Ishikawa (cell line): ENCODE measurements around the gene BRMS1L.

Source experiments
- CEBPB ChIP-seq: IDR thresholded peaks from 2 replicates; pipeline ENCODE4 v1.6.1; 2012
- CREB1 ChIP-seq: IDR thresholded peaks from 2 replicates; pipeline ENCODE4 v1.6.1; 2012; ENCODE audit warnings: low read depth
- EGR1 ChIP-seq: IDR thresholded peaks from 2 replicates; pipeline ENCODE4 v1.6.1; 2012
- EP300 ChIP-seq: IDR thresholded peaks from 2 replicates; pipeline ENCODE4 v1.6.1; 2012; ENCODE audit warnings: borderline replicate concordance
- FOXM1 ChIP-seq: IDR thresholded peaks from 2 replicates; pipeline ENCODE4 v1.6.1; 2012; ENCODE audit warnings: low read depth, borderline replicate concordance
- MAX ChIP-seq: IDR thresholded peaks from 2 replicates; pipeline ENCODE4 v1.6.1; 2012
- NFIC ChIP-seq: IDR thresholded peaks from 2 replicates; pipeline ENCODE4 v1.6.1; 2012
- RAD21 ChIP-seq: IDR thresholded peaks from 2 replicates; pipeline ENCODE4 v1.6.1; 2012; ENCODE audit warnings: low read depth
- REST ChIP-seq: IDR thresholded peaks from 2 replicates; pipeline ENCODE4 v1.6.1; 2012; ENCODE audit warnings: low read depth, mild to moderate bottlenecking
- TAF1 ChIP-seq: IDR thresholded peaks from 2 replicates; pipeline ENCODE4 v1.6.1; 2012; ENCODE audit warnings: low read depth, mild to moderate bottlenecking
- TCF12 ChIP-seq: IDR thresholded peaks from 2 replicates; pipeline ENCODE4 v1.6.1; 2012; ENCODE audit warnings: low read depth
- TEAD4 ChIP-seq: IDR thresholded peaks from 2 replicates; pipeline ENCODE4 v1.6.1; 2012
- USF1 ChIP-seq: IDR thresholded peaks from 2 replicates; pipeline ENCODE4 v1.6.1; 2012
- YY1 ChIP-seq: IDR thresholded peaks from 2 replicates; pipeline ENCODE4 v1.6.1; 2012; ENCODE audit warnings: low read depth
- ZBTB7A ChIP-seq: IDR thresholded peaks from 2 replicates; pipeline ENCODE4 v1.6.1; 2012; ENCODE audit warnings: low read depth

Gene BRMS1L

GRCh38 chr14:35867280-35867629 is 41.1 kb downstream of the BRMS1L start:
- TF ChIP-seq CEBPB (no peak), EP300 (no peak), TEAD4 (no peak), FOXM1 (no peak), NFIC (no peak), RAD21 (no peak), USF1 (no peak), ZBTB7A (no peak), YY1 (no peak), TCF12 (no peak), EGR1 (no peak), TAF1 (no peak), REST (no peak), CREB1 (no peak), MAX (no peak)

- no peak for TF ChIP-seq TAF1
- TF ChIP-seq TEAD4 = no peak
These were observed 49.2 kb downstream of the BRMS1L start for GRCh38 chr14:35875296-35875695.

GRCh38 chr14:35877276-35877675 is 51.1 kb downstream of the BRMS1L start:
- no peak for TF ChIP-seq EP300
- TF ChIP-seq EGR1 = no peak

GRCh38 chr14:35878272-35879150 is 52.4 kb downstream of the BRMS1L start:
- TF ChIP-seq EGR1 = no peak
- no peak for TF ChIP-seq RAD21
- no peak for TF ChIP-seq REST
- no peak for TF ChIP-seq TEAD4
- no peak; the same call in 1 of the 2 replicates for TF ChIP-seq NFIC
- no peak for TF ChIP-seq FOXM1

GRCh38 chr14:35879151-35879648 is 53.1 kb downstream of the BRMS1L start:
- TF ChIP-seq TAF1 (no peak), ZBTB7A (no peak), MAX (no peak), CEBPB (no peak), FOXM1 (no peak)

- TF ChIP-seq EP300 (no peak), TCF12 (no peak), RAD21 (peak; percentile 59), EGR1 (no peak), TEAD4 (no peak), NFIC (no peak), TAF1 (no peak), REST (no peak)
These were observed 53.6 kb downstream of the BRMS1L start for GRCh38 chr14:35879654-35880249.
